ENCODE data around the gene LTB4R. TPM values are rescaled to one million over a fixed set of nuclear protein-coding genes. Genes with fewer than 3 reads are reported as not detected.

LTB4R gene
- total and polyA plus RNA-seq, 4 donors, result 0.86 to 5.0 (median 2.5) TPM

GRCh38 chr14:24339284-24340151 is 28.2 kb downstream of the LTB4R start, which contains the start of gene RIPK3:
Gene RIPK3 (minus strand): TSS chr14:24339991. CDS start chr14:24339826, 165 bp downstream.
- Histone ChIP-seq H3K27ac (ENCODE audit: low read depth in 1 of 2, low read length in 2 of 2) (no peak within 1 kb of the TSS), H3K4me1 (ENCODE audit: control insufficient read depth in 4 of 4, insufficient read depth in 4 of 4, low read length in 3 of 4) (peaks cover under 1 to 22% (median 7%) of the 10 kb centered on the region in 4 donors), H3K27me3 (ENCODE audit: control insufficient read depth in 4 of 4, insufficient read depth in 4 of 4, low read length in 3 of 4) (no peaks in the 10 kb centered on the region), H3K4me3 (ENCODE audit: low read depth in 1 of 3, low read length in 3 of 3) (peak within 1 kb of the TSS; percentile 32 to 47 (median 32)), H3K9me3 (ENCODE audit: control insufficient read depth in 4 of 4, low read length in 3 of 4) (no peaks in the 10 kb centered on the region), H3K36me3 (ENCODE audit: control insufficient read depth in 4 of 4, insufficient read depth in 3 of 4, low read depth in 1 of 4, low read length in 3 of 4) (no peaks in the 10 kb centered on the region), H3K9ac (ENCODE audit: low read depth in 1 of 2, low read length in 2 of 2) (peak within 1 kb of the TSS in 1 of 2 donors; percentile 38)
- 24% methylated on average over 51 of the region's 51 CpGs for WGBS
- no peak for DNase-seq (ENCODE audit: low spot score)
- no peak for TF ChIP-seq FOXA1 (IDR thresholded peaks at IDR 0.05)
- no peak for TF ChIP-seq SP1 (IDR thresholded peaks at IDR 0.05)
- no peak for TF ChIP-seq TAF1 (conservative IDR thresholded peaks at IDR 0.05)
- TF ChIP-seq RAD21 (IDR thresholded peaks at IDR 0.05), result no peak
- no peak for TF ChIP-seq HNF4G (IDR thresholded peaks at IDR 0.05)
- peak; percentile 99 for TF ChIP-seq NR2F2 (IDR thresholded peaks at IDR 0.05)
- peak in 1 of 2 donors; percentile 46 for TF ChIP-seq RXRA (IDR thresholded peaks at IDR 0.05)

- TF ChIP-seq TAF1 (conservative IDR thresholded peaks at IDR 0.05) (no peak), JUND (IDR thresholded peaks at IDR 0.05) (no peak), NR2F2 (IDR thresholded peaks at IDR 0.05) (no peak), GABPA (IDR thresholded peaks at IDR 0.05 in 1 of 2, conservative IDR thresholded peaks at IDR 0.05 in 1 of 2) (no peak), EGR1 (IDR thresholded peaks at IDR 0.05; ENCODE audit: low read depth in 2 of 2) (no peak), ZBTB33 (IDR thresholded peaks at IDR 0.05) (no peak), ATF3 (IDR thresholded peaks at IDR 0.05) (no peak), HNF4A (conservative IDR thresholded peaks at IDR 0.05) (no peak), SP1 (IDR thresholded peaks at IDR 0.05) (no peak), FOXA1 (IDR thresholded peaks at IDR 0.05) (no peak), RXRA (IDR thresholded peaks at IDR 0.05) (no peak), RAD21 (IDR thresholded peaks at IDR 0.05) (no peak), REST (IDR thresholded peaks at IDR 0.05) (no peak), HNF4G (IDR thresholded peaks at IDR 0.05) (no peak), FOXA2 (IDR thresholded peaks at IDR 0.05) (no peak), YY1 (IDR thresholded peaks at IDR 0.05) (no peak)
- TF ChIP-seq, protein P1, sequence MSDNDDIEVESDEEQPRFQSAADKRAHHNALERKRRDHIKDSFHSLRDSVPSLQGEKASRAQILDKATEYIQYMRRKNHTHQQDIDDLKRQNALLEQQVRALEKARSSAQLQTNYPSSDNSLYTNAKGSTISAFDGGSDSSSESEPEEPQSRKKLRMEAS (IDR thresholded peaks at IDR 0.05), result no peak
- TF ChIP-seq, protein P2, sequence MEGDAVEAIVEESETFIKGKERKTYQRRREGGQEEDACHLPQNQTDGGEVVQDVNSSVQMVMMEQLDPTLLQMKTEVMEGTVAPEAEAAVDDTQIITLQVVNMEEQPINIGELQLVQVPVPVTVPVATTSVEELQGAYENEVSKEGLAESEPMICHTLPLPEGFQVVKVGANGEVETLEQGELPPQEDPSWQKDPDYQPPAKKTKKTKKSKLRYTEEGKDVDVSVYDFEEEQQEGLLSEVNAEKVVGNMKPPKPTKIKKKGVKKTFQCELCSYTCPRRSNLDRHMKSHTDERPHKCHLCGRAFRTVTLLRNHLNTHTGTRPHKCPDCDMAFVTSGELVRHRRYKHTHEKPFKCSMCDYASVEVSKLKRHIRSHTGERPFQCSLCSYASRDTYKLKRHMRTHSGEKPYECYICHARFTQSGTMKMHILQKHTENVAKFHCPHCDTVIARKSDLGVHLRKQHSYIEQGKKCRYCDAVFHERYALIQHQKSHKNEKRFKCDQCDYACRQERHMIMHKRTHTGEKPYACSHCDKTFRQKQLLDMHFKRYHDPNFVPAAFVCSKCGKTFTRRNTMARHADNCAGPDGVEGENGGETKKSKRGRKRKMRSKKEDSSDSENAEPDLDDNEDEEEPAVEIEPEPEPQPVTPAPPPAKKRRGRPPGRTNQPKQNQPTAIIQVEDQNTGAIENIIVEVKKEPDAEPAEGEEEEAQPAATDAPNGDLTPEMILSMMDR (IDR thresholded peaks at IDR 0.05; ENCODE audit: low read depth, low read length, missing input control), result no peak
- no peaks in the 10 kb centered on the region for H3K9me3 ChIP-seq (ENCODE audit: control insufficient read depth in 4 of 4, low read length in 3 of 4)
- H3K27ac ChIP-seq (ENCODE audit: low read depth in 1 of 2, low read length in 2 of 2), result no peak overlapping the region
- no peaks in the 10 kb centered on the region for H3K27me3 ChIP-seq (ENCODE audit: control insufficient read depth in 4 of 4, insufficient read depth in 4 of 4, low read length in 3 of 4)
- peaks cover 0 to 12% (median 3%) of the 10 kb centered on the region in 4 donors for H3K4me1 ChIP-seq (ENCODE audit: control insufficient read depth in 4 of 4, insufficient read depth in 4 of 4, low read length in 3 of 4)
- 95% methylated on average over 1 of the region's 1 CpG for WGBS
- no peak for DNase-seq (ENCODE audit: low spot score)
- no peaks in the 10 kb centered on the region for H3K36me3 ChIP-seq (ENCODE audit: control insufficient read depth in 4 of 4, insufficient read depth in 3 of 4, low read depth in 1 of 4, low read length in 3 of 4)
- no peak overlapping the region for H3K4me3 ChIP-seq (ENCODE audit: low read depth in 1 of 3, low read length in 3 of 3)
- H3K9ac ChIP-seq (ENCODE audit: low read depth in 1 of 2, low read length in 2 of 2), result no peak overlapping the region
These were observed 29.3 kb downstream of the LTB4R start for GRCh38 chr14:24340606-24341005.
